Motor neuron (in vitro differentiated cells): ENCODE results near the gene FLAD1. TPM values are rescaled to one million over a fixed set of nuclear protein-coding genes. Genes with fewer than 3 reads are reported as not detected.

ENCODE experiments used
- ATAC-seq, 8 experiments: fragments of 200-7000 bp; cut with Tn5 transposase; replicated peaks in 6 of 8; 2 replicates each; pipeline ENCODE4 v1.8.0; 2021; ENCODE audit warnings: mild to moderate bottlenecking in 8 of 8, moderate library complexity in 8 of 8
- H3K27ac ChIP-seq, 2 donors: fragments of 250-450 bp; sonication (Bioruptor Pico); 2 replicates each; pipeline ENCODE4 v1.9.0; 2021; ENCODE audit warnings: antibody characterized with exemption in 2 of 2, mild to moderate bottlenecking in 2 of 2, moderate library complexity in 1 of 2
- H3K4me1 ChIP-seq, 2 donors: fragments of 250-450 bp; sonication (Bioruptor Pico); replicated peaks in 1 of 2; 2 replicates each; pipeline ENCODE4 v1.6.1; 2021; ENCODE audit warnings: antibody characterized with exemption in 2 of 2, mild to moderate bottlenecking in 2 of 2, moderate library complexity in 1 of 2
- H3K4me3 ChIP-seq, 5 donors: fragments of 250-450 bp; sonication (Bioruptor Pico); 2 replicates each; pipeline ENCODE4 v1.9.0; 2021; ENCODE audit warnings: antibody characterized with exemption in 5 of 5, mild to moderate bottlenecking in 5 of 5, moderate library complexity in 4 of 5
- WGBS, 10 experiments: fragments of 450-650 bp; shearing (Covaris generic); methylation state at CpG; one replicate each; pipeline ENCODE4 v1.0.0; 2022; 5-methylcytosine and 5-hydroxymethylcytosine counted together
- in situ Hi-C, 9 experiments: fragments of 400-800 bp; cut with MboI; loops; one replicate each; pipeline ENCODE4 v1.15.0; 2021; ENCODE audit warnings: low sequenced_read_pairs in 9 of 9, low pct_unique_long_range_greater_than_20kb in 2 of 9; ENCODE audit not compliant: unreplicated experiment in 9 of 9
- total RNA-seq, 8 experiments: library from RNA; unstranded; fragments of 300-600 nt; gene quantifications; 2 replicates each; pipeline versions ENCODE4 v1.2.3 to v1.2.4, GENCODE V29; 2022

The FLAD1 gene
- total RNA-seq, 8 experiments from 2014 or later = 34.1 to 76.9 (median 49.2) TPM

GRCh38 chr1:154963643-154964042 lies 19.5 kb upstream of the FLAD1 start:
- H3K4me3 ChIP-seq = no peak overlapping the region

GRCh38 chr1:154964359-154964758 lies 18.8 kb upstream of the FLAD1 start:
- peaks cover 21 to 30% of the 10 kb centered on the region in 2 donors for H3K4me1 ChIP-seq
- H3K4me3 ChIP-seq = no peak overlapping the region
- WGBS, 10 experiments = 80 to 100% (median 97%) methylated on average over 1 to 6 of the region's 6 CpGs; no CpG with 5 or more reads in 2 of the 10 experiments
- in situ Hi-C loops = loop anchor here in 2 of 9 experiments (25.0 kb wide), 1 partner anchor 98 kb away; the partner anchor contains the start of genes ADAM15 (in 2 of the 2) and EFNA4 (in 2 of the 2)
- ATAC-seq = no peak
- no peak overlapping the region for H3K27ac ChIP-seq

More at GRCh38 chr1:154963643-154964042, 19.5 kb upstream of the FLAD1 start:
- Histone ChIP-seq H3K4me1 (peaks cover 14 to 23% of the 10 kb centered on the region in 2 donors), H3K27ac (no peak overlapping the region)
- in situ Hi-C loops = loop anchor here in 2 of 9 experiments (25.0 kb wide), 1 partner anchor 99 kb away; the partner anchor contains the start of genes ADAM15 (in 2 of the 2) and EFNA4 (in 2 of the 2)
- no peak for ATAC-seq
- 83 to 100% (median 90%) methylated on average over 1 to 6 of the region's 8 CpGs; no CpG with 5 or more reads in 2 of the 10 experiments for WGBS, 10 experiments

- H3K27ac ChIP-seq = no peak overlapping the region
- in situ Hi-C loops = loop anchor here in 2 of 9 experiments (25.0 kb wide), 1 partner anchor 96 kb away; the partner anchor contains the start of genes ADAM15 (in 2 of the 2) and EFNA4 (in 2 of the 2)
- ATAC-seq = no peak
These were observed 17.0 kb upstream of the FLAD1 start for GRCh38 chr1:154966111-154966510.

GRCh38 chr1:154967331-154967950 lies 15.7 kb upstream of the FLAD1 start:
- no peak for ATAC-seq
- H3K4me3 ChIP-seq = no peak overlapping the region
- peaks cover 31 to 38% of the 10 kb centered on the region in 2 donors for H3K4me1 ChIP-seq
- no peak overlapping the region for H3K27ac ChIP-seq
- in situ Hi-C loops = loop anchor here in 2 of 9 experiments (25.0 kb wide), 1 partner anchor 95 kb away; the partner anchor contains the start of genes ADAM15 (in 2 of the 2) and EFNA4 (in 2 of the 2)
- 79 to 100% (median 100%) methylated on average over 2 to 5 of the region's 5 CpGs; no CpG with 5 or more reads in 5 of the 10 experiments for WGBS, 10 experiments

More at GRCh38 chr1:154966111-154966510, 17.0 kb upstream of the FLAD1 start:
- H3K4me1 ChIP-seq = peaks cover 22 to 35% of the 10 kb centered on the region in 2 donors
- 0 to 100% (median 88%) methylated on average over 1 to 4 of the region's 7 CpGs; no CpG with 5 or more reads in 7 of the 10 experiments for WGBS, 10 experiments
- H3K4me3 ChIP-seq = no peak overlapping the region

GRCh38 chr1:154968731-154969130 lies 14.4 kb upstream of the FLAD1 start:
- WGBS, 10 experiments = 77% methylated on average over 2 of the region's 3 CpGs; no CpG with 5 or more reads in 9 of the 10 experiments
- Histone ChIP-seq H3K4me3 (peak overlapping the region; percentile 27 to 50 (median 45)), H3K27ac (peak overlapping the region in 1 of 2 donors; percentile 20), H3K4me1 (peaks cover 32 to 34% of the 10 kb centered on the region in 2 donors)
- no peak for ATAC-seq
- in situ Hi-C loops = loop anchor here in 2 of 9 experiments (25.0 kb wide), 1 partner anchor 94 kb away; the partner anchor contains the start of genes ADAM15 (in 2 of the 2) and EFNA4 (in 2 of the 2)

GRCh38 chr1:154969246-154969645 lies 13.9 kb upstream of the FLAD1 start:
- no peak for ATAC-seq
- Histone ChIP-seq H3K4me1 (peaks cover 32 to 34% of the 10 kb centered on the region in 2 donors), H3K27ac (peak overlapping the region in 1 of 2 donors; percentile 20), H3K4me3 (peak overlapping the region; percentile 27 to 50 (median 45))
- WGBS, 10 experiments = 0 to 40% (median 23%) methylated on average over 1 to 4 of the region's 5 CpGs; no CpG with 5 or more reads in 3 of the 10 experiments
- in situ Hi-C loops = loop anchor here in 2 of 9 experiments (25.0 kb wide), 1 partner anchor 93 kb away; the partner anchor contains the start of genes ADAM15 (in 2 of the 2) and EFNA4 (in 2 of the 2)

GRCh38 chr1:154969860-154970452 lies 13.2 kb upstream of the FLAD1 start:
- WGBS, 10 experiments = 0 to 8% (median 0%) methylated on average over 3 to 7 of the region's 22 CpGs; no CpG with 5 or more reads in 5 of the 10 experiments
- H3K4me3 ChIP-seq = peak overlapping the region; percentile 27 to 50 (median 45)
- peak overlapping the region; percentile 70 to 81 for H3K27ac ChIP-seq
- in situ Hi-C loops = loop anchor here in 2 of 9 experiments (25.0 kb wide), 1 partner anchor 92 kb away; the partner anchor contains the start of genes ADAM15 (in 2 of the 2) and EFNA4 (in 2 of the 2)
- H3K4me1 ChIP-seq = peaks cover 32 to 34% of the 10 kb centered on the region in 2 donors
- ATAC-seq = no peak

- ATAC-seq = peak; percentile 35 to 73 (median 68)
- peak within 1 kb of the TSS; percentile 70 to 81 for H3K27ac ChIP-seq
- WGBS, 10 experiments = 0 to 40% (median 8%) methylated on average over 1 to 7 of the region's 15 CpGs; no CpG with 5 or more reads in 7 of the 10 experiments
- in situ Hi-C loops = loop anchor here in 2 of 9 experiments (25.0 kb wide), 1 partner anchor 92 kb away; the partner anchor contains the start of genes ADAM15 (in 2 of the 2) and EFNA4 (in 2 of the 2)
- peaks cover 32 to 34% of the 10 kb centered on the region in 2 donors for H3K4me1 ChIP-seq
- peak within 1 kb of the TSS; percentile 27 to 50 (median 45) for H3K4me3 ChIP-seq
These were observed 12.4 kb upstream of the FLAD1 start, which contains the start of gene SHC1 for GRCh38 chr1:154970631-154971340. Gene SHC1 (minus strand): TSS chr1:154970747. CDS start chr1:154970526, 221 bp downstream.

GRCh38 chr1:154971341-154971998 lies 11.7 kb upstream of the FLAD1 start:
- Histone ChIP-seq H3K4me3 (peak overlapping the region in 2 of 5 donors; percentile 48 to 50), H3K4me1 (peaks cover 38 to 40% of the 10 kb centered on the region in 2 donors), H3K27ac (peak overlapping the region; percentile 70 to 81)
- in situ Hi-C loops = loop anchor here in 2 of 9 experiments (25.0 kb wide), 1 partner anchor 91 kb away; the partner anchor contains the start of genes ADAM15 (in 2 of the 2) and EFNA4 (in 2 of the 2)
- WGBS, 10 experiments = 0 to 82% (median 61%) methylated on average over 1 to 10 of the region's 10 CpGs; no CpG with 5 or more reads in 4 of the 10 experiments
- ATAC-seq = no peak

- in situ Hi-C loops = loop anchor here in 2 of 9 experiments (25.0 kb wide), 1 partner anchor 90 kb away; the partner anchor contains the start of genes ADAM15 (in 2 of the 2) and EFNA4 (in 2 of the 2)
- Histone ChIP-seq H3K4me1 (peaks cover 38 to 40% of the 10 kb centered on the region in 2 donors), H3K27ac (no peak overlapping the region), H3K4me3 (no peak overlapping the region)
- ATAC-seq = no peak
- WGBS, 10 experiments = 28 to 100% (median 50%) methylated on average over 2 to 3 of the region's 3 CpGs; no CpG with 5 or more reads in 3 of the 10 experiments
These were observed 11.0 kb upstream of the FLAD1 start for GRCh38 chr1:154972213-154972516.
